H9 (cell line): ENCODE measurements around the gene TSPAN32. TPM values are rescaled to one million over a fixed set of nuclear protein-coding genes. Genes with fewer than 3 reads are reported as not detected.

ENCODE experiments used
- DNase-seq: peaks from one replicate; pipeline ENCODE4 v3.0.0-alpha.2; 2017
- H2AFZ ChIP-seq: one replicate; pipeline ENCODE4 v1.6.1; 2013; ENCODE audit warnings: mild to moderate bottlenecking, low read length, control low read depth, moderate library complexity
- H2AK5ac ChIP-seq: 2 replicates; pipeline ENCODE4 v1.6.1; 2013; ENCODE audit warnings: low read length, control low read depth, mixed read lengths; ENCODE audit not compliant: insufficient read length
- H2BK120ac ChIP-seq: one replicate; pipeline ENCODE4 v1.6.1; 2013; ENCODE audit warnings: low read depth, mild to moderate bottlenecking, low read length, control low read depth, inconsistent platforms; ENCODE audit not compliant: poor library complexity, severe bottlenecking
- H2BK12ac ChIP-seq: 2 replicates; pipeline ENCODE4 v1.6.1; 2013; ENCODE audit warnings: low read length, control low read depth, mixed read lengths, low read depth; ENCODE audit not compliant: insufficient read length
- H2BK15ac ChIP-seq: 2 replicates; pipeline ENCODE4 v1.6.1; 2013; ENCODE audit warnings: low read depth, low read length, control low read depth
- H2BK20ac ChIP-seq: one replicate; pipeline ENCODE4 v1.6.1; 2013; ENCODE audit warnings: low read depth, mild to moderate bottlenecking, low read length, control low read depth, inconsistent platforms; ENCODE audit not compliant: poor library complexity, severe bottlenecking
- H2BK5ac ChIP-seq: 2 replicates; pipeline ENCODE4 v1.6.1; 2013; ENCODE audit warnings: low read length, control low read depth, mixed read lengths; ENCODE audit not compliant: insufficient read length
- H3K14ac ChIP-seq: 2 replicates; pipeline ENCODE4 v1.6.1; 2013; ENCODE audit warnings: low read length, control low read depth; ENCODE audit not compliant: insufficient read depth
- H3K18ac ChIP-seq: 2 replicates; pipeline ENCODE4 v1.6.1; 2013; ENCODE audit warnings: low read depth, mild to moderate bottlenecking, mixed read lengths, low read length, control low read depth; ENCODE audit not compliant: insufficient read length
- H3K23ac ChIP-seq: 2 replicates; pipeline ENCODE4 v1.6.1; 2013; ENCODE audit warnings: low read length, control low read depth, mixed read lengths, low read depth; ENCODE audit not compliant: insufficient read length
- H3K23me2 ChIP-seq: 2 replicates; pipeline ENCODE4 v1.6.1; 2013; ENCODE audit warnings: low read depth, mild to moderate bottlenecking, mixed read lengths, low read length, control low read depth; ENCODE audit not compliant: insufficient read length, poor library complexity, severe bottlenecking
- H3K27ac ChIP-seq: 2 replicates; pipeline ENCODE4 v1.5.1; 2013; ENCODE audit warnings: low read length, control low read depth, mixed read lengths, low read depth; ENCODE audit not compliant: insufficient read length
- H3K27me3 ChIP-seq: 2 replicates; pipeline ENCODE4 v1.6.1; 2013; ENCODE audit warnings: low read length, control low read depth, inconsistent platforms; ENCODE audit not compliant: insufficient read depth
- H3K4ac ChIP-seq: 2 replicates; pipeline ENCODE4 v1.6.1; 2013; ENCODE audit warnings: low read depth, mild to moderate bottlenecking, control low read depth, inconsistent platforms, low read length, moderate library complexity
- H3K4me1 ChIP-seq: 2 replicates; pipeline ENCODE4 v1.6.1; 2013; ENCODE audit warnings: low read length, control low read depth, inconsistent platforms; ENCODE audit not compliant: insufficient read depth
- H3K4me2 ChIP-seq: 2 replicates; pipeline ENCODE4 v1.6.1; 2013; ENCODE audit warnings: low read length, control low read depth, mixed read lengths; ENCODE audit not compliant: insufficient read length, insufficient read depth
- H3K56ac ChIP-seq: 2 replicates; pipeline ENCODE4 v1.6.1; 2013; ENCODE audit warnings: low read depth, mild to moderate bottlenecking, mixed read lengths, low read length, control low read depth; ENCODE audit not compliant: insufficient read length
- H3K79me1 ChIP-seq: 2 replicates; pipeline ENCODE4 v1.6.1; 2013; ENCODE audit warnings: low read depth, mild to moderate bottlenecking, moderate library complexity, low read length, control low read depth, inconsistent platforms; ENCODE audit not compliant: insufficient read depth, poor library complexity, severe bottlenecking
- H3K79me2 ChIP-seq: 2 replicates; pipeline ENCODE4 v1.6.1; 2013; ENCODE audit warnings: low read length, control low read depth, inconsistent platforms; ENCODE audit not compliant: insufficient read depth
- H3K9ac ChIP-seq: 2 replicates; pipeline ENCODE4 v1.6.1; 2013; ENCODE audit warnings: low read length, control low read depth, mixed read lengths; ENCODE audit not compliant: insufficient read length; ENCODE audit errors: extremely low read depth
- H3K9me3 ChIP-seq: one replicate; pipeline ENCODE4 v1.6.1; 2013; ENCODE audit warnings: low read depth, low read length, inconsistent platforms; ENCODE audit not compliant: control insufficient read depth
- H3T11ph ChIP-seq: one replicate; pipeline ENCODE4 v1.6.1; 2013; ENCODE audit warnings: mild to moderate bottlenecking, low read length, control low read depth, inconsistent platforms
- H4K20me1 ChIP-seq: one replicate; pipeline ENCODE4 v1.6.1; 2013; ENCODE audit not compliant: control insufficient read depth, insufficient read length, insufficient read depth
- H4K5ac ChIP-seq: 2 replicates; pipeline ENCODE4 v1.6.1; 2013; ENCODE audit warnings: low read depth, mild to moderate bottlenecking, mixed read lengths, low read length, control low read depth; ENCODE audit not compliant: insufficient read length
- H4K8ac ChIP-seq: replicated peaks from 2 replicates; pipeline ENCODE4 v1.6.1; 2013; ENCODE audit warnings: low read length, control low read depth, mixed read lengths, low read depth; ENCODE audit not compliant: insufficient read length
- H4K91ac ChIP-seq: 2 replicates; pipeline ENCODE4 v1.6.1; 2013; ENCODE audit warnings: low read depth, mild to moderate bottlenecking, moderate library complexity, mixed read lengths, low read length, control low read depth; ENCODE audit not compliant: insufficient read length
- H3K27ac Mint-ChIP-seq, 3 experiments: 2 replicates in 2 of 3; 3 replicates in 1 of 3; pipeline ENCODE4 v1.8.0; 2020 to 2021; ENCODE audit warnings: mixed read lengths in 3 of 3, mild to moderate bottlenecking in 1 of 3, moderate library complexity in 1 of 3
- H3K27me3 Mint-ChIP-seq: 2 replicates; pipeline ENCODE4 v1.8.0; 2021; ENCODE audit warnings: low read depth, mild to moderate bottlenecking, moderate library complexity, mixed read lengths
- H3K36me3 Mint-ChIP-seq, 3 experiments: 2 replicates in 2 of 3; 3 replicates in 1 of 3; pipeline ENCODE4 v1.8.0; 2020 to 2021; ENCODE audit warnings: low read depth in 3 of 3, mixed read lengths in 3 of 3; ENCODE audit not compliant: insufficient read depth in 1 of 3
- H3K4me1 Mint-ChIP-seq, 2 experiments: 2 replicates each; pipeline ENCODE4 v1.8.0; 2020; ENCODE audit warnings: mixed read lengths in 2 of 2
- H3K4me3 Mint-ChIP-seq, 2 experiments: 2 replicates in 1 of 2; 3 replicates in 1 of 2; pipeline ENCODE4 v1.8.0; 2020 to 2021; ENCODE audit warnings: mild to moderate bottlenecking in 2 of 2, mixed read lengths in 2 of 2, moderate library complexity in 1 of 2
- H3K9me3 Mint-ChIP-seq, 2 experiments: 2 replicates in 1 of 2; 3 replicates in 1 of 2; pipeline ENCODE4 v1.8.0; 2020; ENCODE audit warnings: mild to moderate bottlenecking in 2 of 2, mixed read lengths in 2 of 2, moderate library complexity in 1 of 2
- WGBS: extraction: QIAGEN DNeasy Blood & Tissue Kit; methylation state at CpG from one replicate; pipeline ENCODE4 v1.1.7; 2013; ENCODE audit warnings: missing lambda C conversion rate, low lambda C conversion rate, mixed read lengths; ENCODE audit not compliant: insufficient read length; ENCODE audit errors: extremely low coverage; 5-methylcytosine and 5-hydroxymethylcytosine counted together
- total RNA-seq: library from RNA; stranded (reverse); gene quantifications from 2 replicates; pipeline ENCODE4 v1.2.1, GENCODE V29; 2021
- TF ChIP-seq, protein P1 (sequence below): fragments of 200-600 bp; sonication (generic); conservative IDR thresholded peaks from 3 replicates; pipeline ENCODE4 v1.8.0; 2021; ENCODE audit warnings: antibody characterized with exemption, mild to moderate bottlenecking

Gene TSPAN32
- total RNA-seq, 1 experiment from 2014 or later = not detected

DNA sequence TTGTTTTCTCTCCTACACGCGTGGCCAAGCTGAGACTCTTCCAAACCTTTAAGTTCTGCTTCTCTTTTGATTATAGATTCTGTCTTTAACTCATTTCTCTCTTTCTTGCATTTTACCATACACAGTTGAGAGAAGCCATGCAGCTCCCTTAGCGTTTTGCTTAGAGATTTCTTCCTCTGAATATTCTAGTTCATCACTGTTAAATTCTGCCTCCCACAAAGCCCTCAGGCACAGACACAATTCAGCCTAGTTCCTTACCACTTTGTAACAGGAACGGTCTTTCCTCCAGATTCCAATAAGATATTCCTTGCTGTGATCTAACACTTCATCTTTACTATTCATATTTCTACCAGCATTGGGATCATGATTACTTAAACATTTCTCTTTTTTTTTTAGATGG, 50.6 kb downstream of the TSPAN32 start:
- H3K4me1 Mint-ChIP-seq = peaks cover 0 to 5% of the 10 kb centered on the region in 2 experiments; a peak in 1 of 4 replicates

More for the DNA sequence above, 50.6 kb downstream of the TSPAN32 start:
- Mint-ChIP-seq H3K27ac (no peak overlapping the region), H3K9me3 (peaks cover 49 to 56% of the 10 kb centered on the region in 2 experiments), H3K36me3 (peaks cover 8 to 10% (median 8%) of the 10 kb centered on the region in 3 experiments; a peak in 3 of 7 replicates), H3K4me3 (no peak overlapping the region), H3K27me3 (peaks cover 51% of the 10 kb centered on the region)
- Histone ChIP-seq H2BK20ac (no peak overlapping the region), H3K4ac (no peak overlapping the region), H2AFZ (no peak overlapping the region), H3T11ph (no peak overlapping the region), H4K20me1 (no peaks in the 10 kb centered on the region), H2AK5ac (no peak overlapping the region), H3K9me3 (peaks cover 13% of the 10 kb centered on the region), H3K4me1 (no peaks in the 10 kb centered on the region), H4K5ac (no peak overlapping the region), H3K23me2 (peaks cover 2% of the 10 kb centered on the region), H3K79me2 (no peaks in the 10 kb centered on the region), H4K8ac (no peak overlapping the region), H3K27me3 (no peaks in the 10 kb centered on the region; the same call in 1 of the 2 replicates), H2BK15ac (no peak overlapping the region), H3K27ac (no peak overlapping the region), H2BK5ac (no peak overlapping the region), H3K4me2 (no peak overlapping the region), H3K23ac (no peak overlapping the region), H3K18ac (no peak overlapping the region), H3K56ac (no peak overlapping the region), H2BK120ac (no peak overlapping the region), H4K91ac (no peak overlapping the region), H3K9ac (no peak overlapping the region), H2BK12ac (no peak overlapping the region), H3K14ac (no peak overlapping the region), H3K79me1 (no peaks in the 10 kb centered on the region)
- TF ChIP-seq, protein P1, sequence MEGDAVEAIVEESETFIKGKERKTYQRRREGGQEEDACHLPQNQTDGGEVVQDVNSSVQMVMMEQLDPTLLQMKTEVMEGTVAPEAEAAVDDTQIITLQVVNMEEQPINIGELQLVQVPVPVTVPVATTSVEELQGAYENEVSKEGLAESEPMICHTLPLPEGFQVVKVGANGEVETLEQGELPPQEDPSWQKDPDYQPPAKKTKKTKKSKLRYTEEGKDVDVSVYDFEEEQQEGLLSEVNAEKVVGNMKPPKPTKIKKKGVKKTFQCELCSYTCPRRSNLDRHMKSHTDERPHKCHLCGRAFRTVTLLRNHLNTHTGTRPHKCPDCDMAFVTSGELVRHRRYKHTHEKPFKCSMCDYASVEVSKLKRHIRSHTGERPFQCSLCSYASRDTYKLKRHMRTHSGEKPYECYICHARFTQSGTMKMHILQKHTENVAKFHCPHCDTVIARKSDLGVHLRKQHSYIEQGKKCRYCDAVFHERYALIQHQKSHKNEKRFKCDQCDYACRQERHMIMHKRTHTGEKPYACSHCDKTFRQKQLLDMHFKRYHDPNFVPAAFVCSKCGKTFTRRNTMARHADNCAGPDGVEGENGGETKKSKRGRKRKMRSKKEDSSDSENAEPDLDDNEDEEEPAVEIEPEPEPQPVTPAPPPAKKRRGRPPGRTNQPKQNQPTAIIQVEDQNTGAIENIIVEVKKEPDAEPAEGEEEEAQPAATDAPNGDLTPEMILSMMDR = no peak
- no peak for DNase-seq
- no CpG with 5 or more reads among the region's 4 CpGs for WGBS
